ENCODE measurements around the gene TSHZ3. TPM values are rescaled to one million over a fixed set of nuclear protein-coding genes. Genes with fewer than 3 reads are reported as not detected.

The TSHZ3 gene
- total and polyA plus RNA-seq, 7 donors, result 0.46 to 27.7 (median 16.1) TPM

GRCh38 chr19:31286491-31286890, 62.7 kb downstream of the TSHZ3 start:
- DNase-seq, result peak; percentile 54
- peak overlapping the region in 1 of 4 donors; percentile 28 for H3K27ac ChIP-seq
- H3K9me3 ChIP-seq, result no peaks in the 10 kb centered on the region
- no peak overlapping the region for H3K4me3 ChIP-seq
- peaks cover 0 to 28% (median 23%) of the 10 kb centered on the region in 4 donors for H3K4me1 ChIP-seq
- WGBS, 2 donors, result 83 to 88% methylated on average over 8 of the region's 8 CpGs
- intact Hi-C loops (cut with DNase I), result no loop called here
- no peaks in the 10 kb centered on the region for H3K36me3 ChIP-seq
- no peaks in the 10 kb centered on the region for H3K27me3 ChIP-seq
- TF ChIP-seq CTCF (IDR thresholded peaks at IDR 0.05), result no peak
- TF ChIP-seq POLR2A (IDR thresholded peaks at IDR 0.05), result no peak
- no peak for TF ChIP-seq EP300 (IDR thresholded peaks at IDR 0.05)
- TF ChIP-seq POLR2AphosphoS5 (IDR thresholded peaks at IDR 0.05), result no peak

- intact Hi-C loops (cut with DNase I), result no loop called here
- Histone ChIP-seq H3K4me3 (no peak overlapping the region), H3K27ac (peak overlapping the region in 2 of 4 donors; percentile 28 to 37), H3K27me3 (no peaks in the 10 kb centered on the region), H3K36me3 (no peaks in the 10 kb centered on the region), H3K9me3 (no peaks in the 10 kb centered on the region), H3K4me1 (peaks cover 0 to 24% (median 23%) of the 10 kb centered on the region in 4 donors)
- DNase-seq, result peak; percentile 48
- TF ChIP-seq POLR2AphosphoS5 (IDR thresholded peaks at IDR 0.05) (no peak), POLR2A (IDR thresholded peaks at IDR 0.05) (no peak), CTCF (IDR thresholded peaks at IDR 0.05) (no peak), EP300 (IDR thresholded peaks at IDR 0.05) (no peak)
- 80 to 86% methylated on average over 5 of the region's 5 CpGs for WGBS, 2 donors
Measured at GRCh38 chr19:31285744-31286143, 63.5 kb downstream of the TSHZ3 start.

GRCh38 chr19:31284621-31285020, 64.6 kb downstream of the TSHZ3 start:
- DNase-seq, result no peak
- no peak overlapping the region for H3K27ac ChIP-seq
- H3K36me3 ChIP-seq, result no peaks in the 10 kb centered on the region
- H3K4me1 ChIP-seq, result peaks cover 0 to 29% (median 23%) of the 10 kb centered on the region in 4 donors
- H3K9me3 ChIP-seq, result no peaks in the 10 kb centered on the region
- no peak for TF ChIP-seq EP300 (IDR thresholded peaks at IDR 0.05)
- TF ChIP-seq CTCF (IDR thresholded peaks at IDR 0.05), result no peak
- TF ChIP-seq POLR2AphosphoS5 (IDR thresholded peaks at IDR 0.05), result no peak
- TF ChIP-seq POLR2A (IDR thresholded peaks at IDR 0.05), result no peak
- 84 to 92% methylated on average over 7 of the region's 7 CpGs for WGBS, 2 donors
- no peak overlapping the region for H3K4me3 ChIP-seq
- intact Hi-C loops (cut with DNase I), result no loop called here
- H3K27me3 ChIP-seq, result no peaks in the 10 kb centered on the region

- TF ChIP-seq CTCF (IDR thresholded peaks at IDR 0.05) (no peak), POLR2A (IDR thresholded peaks at IDR 0.05) (no peak), EP300 (IDR thresholded peaks at IDR 0.05) (no peak), POLR2AphosphoS5 (IDR thresholded peaks at IDR 0.05) (no peak)
Measured at GRCh38 chr19:31283701-31284100, 65.5 kb downstream of the TSHZ3 start.

GRCh38 chr19:31282346-31282745, 66.9 kb downstream of the TSHZ3 start:
- Histone ChIP-seq H3K27ac (no peak overlapping the region), H3K4me1 (peaks cover 0 to 29% (median 23%) of the 10 kb centered on the region in 4 donors), H3K36me3 (peaks cover 0 to 21% (median 15%) of the 10 kb centered on the region in 4 donors), H3K4me3 (no peak overlapping the region), H3K9me3 (no peaks in the 10 kb centered on the region), H3K27me3 (no peaks in the 10 kb centered on the region)
- TF ChIP-seq POLR2AphosphoS5 (IDR thresholded peaks at IDR 0.05) (no peak), EP300 (IDR thresholded peaks at IDR 0.05) (no peak), POLR2A (IDR thresholded peaks at IDR 0.05) (no peak), CTCF (IDR thresholded peaks at IDR 0.05) (no peak)
- intact Hi-C loops (cut with DNase I), result no loop called here
- peak; percentile 32 for DNase-seq
- 74 to 78% methylated on average over 4 of the region's 4 CpGs for WGBS, 2 donors

More at GRCh38 chr19:31283701-31284100, 65.5 kb downstream of the TSHZ3 start:
- H3K9me3 ChIP-seq, result no peaks in the 10 kb centered on the region
- DNase-seq, result peak; percentile 36
- no peaks in the 10 kb centered on the region for H3K27me3 ChIP-seq
- intact Hi-C loops (cut with DNase I), result no loop called here
- peaks cover 0 to 8% (median 7%) of the 10 kb centered on the region in 4 donors for H3K36me3 ChIP-seq
- H3K4me3 ChIP-seq, result no peak overlapping the region
- H3K4me1 ChIP-seq, result peaks cover 0 to 29% (median 23%) of the 10 kb centered on the region in 4 donors
- WGBS, 2 donors, result 85 to 90% methylated on average over 8 of the region's 8 CpGs
- H3K27ac ChIP-seq, result no peak overlapping the region

Data from sigmoid colon (tissue), 7 donors.